Lower leg skin (tissue), 4 donors: ENCODE data around the gene MRAS. TPM values are rescaled to one million over a fixed set of nuclear protein-coding genes. Genes with fewer than 3 reads are reported as not detected.

ENCODE experiments used
- DNase-seq, 2 donors: peaks; one replicate each; pipeline ENCODE4 v3.0.0-alpha.2; 2019; ENCODE audit warnings: low spot score in 2 of 2
- H3K4me3 ChIP-seq: fragments of 200-600 bp; sonication (generic); 2 replicates; pipeline ENCODE4 v1.5.1; 2017; ENCODE audit warnings: mild to moderate bottlenecking, low read depth; ENCODE audit not compliant: poor library complexity, severe bottlenecking
- POLR2A ChIP-seq, 2 donors: fragments of 450-650 bp; IDR thresholded peaks; one replicate each; pipeline ENCODE4 v1.6.1; 2016 to 2017; ENCODE audit warnings: antibody characterized with exemption in 2 of 2, mild to moderate bottlenecking in 1 of 2, moderate library complexity in 1 of 2
- WGBS, 2 donors: methylation state at CpG; one replicate each; pipeline ENCODE4 v1.1.5; 2018; 5-methylcytosine and 5-hydroxymethylcytosine counted together
- intact Hi-C: fragments of 100-400 bp; cut with DNase I; formaldehyde crosslinking; loops from one replicate; pipeline ENCODE4 v1.15.0; 2023; ENCODE audit warnings: low total_unique reads
- total RNA-seq, 4 donors: library from RNA; depleted of rRNA; stranded (reverse); fragments of >200 nt; gene quantifications; one replicate each; pipeline ENCODE4 v1.1.0, GENCODE V29; 2016
- TF ChIP-seq, protein P1 (sequence below), 3 donors: fragments of 450-650 bp; IDR thresholded peaks; one replicate each; pipeline ENCODE4 v1.5.1; 2016; ENCODE audit warnings: antibody characterized with exemption in 3 of 3, mild to moderate bottlenecking in 3 of 3, moderate library complexity in 2 of 3

Gene MRAS
- total RNA-seq, 4 donors from 2014 or later: 6.3 to 22.2 (median 10.3) TPM

DNA sequence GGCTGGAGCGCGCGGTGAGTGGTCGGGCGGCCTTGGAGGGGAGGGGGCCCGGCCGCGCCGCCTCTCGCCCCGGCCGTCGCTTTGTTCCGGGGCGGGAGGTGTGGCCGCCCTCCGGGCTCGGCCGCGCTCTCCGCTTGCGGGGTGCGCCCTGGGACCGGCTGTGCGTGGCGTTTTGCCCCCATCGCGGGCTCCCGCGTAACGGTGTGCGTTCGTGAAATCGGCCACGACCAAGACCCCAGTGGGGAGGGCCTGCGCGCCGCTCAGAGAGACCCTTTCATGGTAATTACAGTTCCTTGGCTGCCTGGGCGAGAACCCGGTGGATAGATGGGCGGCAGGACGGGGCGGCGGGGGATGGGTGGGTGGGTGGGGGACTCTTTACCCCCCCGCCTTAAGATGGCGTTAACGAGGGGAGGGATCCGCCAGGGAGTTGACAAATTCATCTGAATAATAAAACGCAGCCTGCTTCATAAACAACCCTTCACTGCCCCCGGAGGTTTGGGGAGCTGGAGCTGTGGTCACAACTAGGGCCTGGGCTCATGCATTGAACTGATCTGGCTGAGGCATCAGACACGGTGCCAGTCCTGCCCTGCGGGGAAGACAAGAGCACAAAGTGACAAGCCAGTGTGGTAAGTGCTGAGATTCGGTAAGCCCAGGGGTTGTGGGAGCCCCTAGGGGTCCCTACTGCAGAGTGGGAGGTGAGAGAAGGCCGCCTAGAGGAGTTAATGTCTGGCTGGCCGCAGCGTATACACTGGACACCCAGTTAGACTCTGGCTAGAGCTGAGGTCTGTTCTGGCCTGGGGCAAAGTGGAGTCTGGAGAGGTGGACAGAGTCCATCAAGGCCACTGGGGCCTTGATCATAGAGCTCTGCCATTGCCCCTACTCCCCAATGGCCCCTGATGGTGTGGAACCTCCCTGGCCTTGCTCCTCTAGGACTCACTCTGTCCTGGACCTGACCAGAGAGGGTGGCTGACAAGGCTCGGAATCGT is 668 bp downstream of the MRAS start:
- peak overlapping the region; percentile 56 for H3K4me3 ChIP-seq
- TF ChIP-seq, protein P1, sequence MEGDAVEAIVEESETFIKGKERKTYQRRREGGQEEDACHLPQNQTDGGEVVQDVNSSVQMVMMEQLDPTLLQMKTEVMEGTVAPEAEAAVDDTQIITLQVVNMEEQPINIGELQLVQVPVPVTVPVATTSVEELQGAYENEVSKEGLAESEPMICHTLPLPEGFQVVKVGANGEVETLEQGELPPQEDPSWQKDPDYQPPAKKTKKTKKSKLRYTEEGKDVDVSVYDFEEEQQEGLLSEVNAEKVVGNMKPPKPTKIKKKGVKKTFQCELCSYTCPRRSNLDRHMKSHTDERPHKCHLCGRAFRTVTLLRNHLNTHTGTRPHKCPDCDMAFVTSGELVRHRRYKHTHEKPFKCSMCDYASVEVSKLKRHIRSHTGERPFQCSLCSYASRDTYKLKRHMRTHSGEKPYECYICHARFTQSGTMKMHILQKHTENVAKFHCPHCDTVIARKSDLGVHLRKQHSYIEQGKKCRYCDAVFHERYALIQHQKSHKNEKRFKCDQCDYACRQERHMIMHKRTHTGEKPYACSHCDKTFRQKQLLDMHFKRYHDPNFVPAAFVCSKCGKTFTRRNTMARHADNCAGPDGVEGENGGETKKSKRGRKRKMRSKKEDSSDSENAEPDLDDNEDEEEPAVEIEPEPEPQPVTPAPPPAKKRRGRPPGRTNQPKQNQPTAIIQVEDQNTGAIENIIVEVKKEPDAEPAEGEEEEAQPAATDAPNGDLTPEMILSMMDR (IDR thresholded peaks at IDR 0.05): no peak
- TF ChIP-seq POLR2A (IDR thresholded peaks at IDR 0.05): no peak
- intact Hi-C loops: no loop called here
- WGBS, 2 donors: 13 to 15% methylated on average over 19 to 24 of the region's 58 CpGs
- DNase-seq: no peak

DNA sequence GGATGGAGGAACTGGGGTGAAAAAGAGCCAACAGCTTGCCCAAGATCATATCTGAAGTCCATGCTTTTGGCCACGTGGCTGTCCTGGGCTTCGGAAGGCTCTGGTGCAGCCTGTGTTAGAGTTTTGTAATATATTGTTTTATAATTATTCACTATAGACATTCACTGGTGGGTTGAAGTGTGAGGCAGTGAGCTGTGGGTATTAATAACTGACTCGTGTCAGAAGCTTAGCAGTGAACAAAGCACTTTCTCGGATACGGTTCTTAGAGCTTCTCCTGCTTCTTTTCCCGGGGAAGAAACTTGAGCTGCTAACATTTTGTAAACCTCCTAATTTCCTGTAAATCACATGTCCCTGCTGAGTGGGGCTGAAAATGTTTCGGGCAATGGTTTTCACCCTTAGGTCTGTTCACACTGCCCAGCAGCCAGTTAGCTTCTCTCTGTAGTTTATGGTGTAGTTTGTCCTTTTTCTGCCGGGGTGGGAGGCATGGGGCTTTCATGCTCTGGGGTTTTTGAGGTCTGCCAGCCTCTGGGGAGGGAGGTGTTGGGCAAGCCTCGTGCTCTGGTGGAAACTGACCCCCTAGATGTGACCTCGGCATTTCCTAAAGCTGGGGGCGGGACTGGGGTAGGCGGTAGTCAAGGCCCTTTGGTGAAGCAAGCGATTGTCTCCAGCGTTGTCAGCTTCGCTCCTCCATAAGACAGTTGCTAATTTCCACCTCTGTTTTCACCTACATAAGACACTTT is 1.7 kb downstream of the MRAS start:
- 44 to 51% methylated on average over 15 of the region's 15 CpGs for WGBS, 2 donors
- no peak for DNase-seq
- TF ChIP-seq POLR2A (IDR thresholded peaks at IDR 0.05): no peak
- TF ChIP-seq, protein P1 (IDR thresholded peaks at IDR 0.05): no peak
- H3K4me3 ChIP-seq: no peak overlapping the region
- intact Hi-C loops: no loop called here

DNA sequence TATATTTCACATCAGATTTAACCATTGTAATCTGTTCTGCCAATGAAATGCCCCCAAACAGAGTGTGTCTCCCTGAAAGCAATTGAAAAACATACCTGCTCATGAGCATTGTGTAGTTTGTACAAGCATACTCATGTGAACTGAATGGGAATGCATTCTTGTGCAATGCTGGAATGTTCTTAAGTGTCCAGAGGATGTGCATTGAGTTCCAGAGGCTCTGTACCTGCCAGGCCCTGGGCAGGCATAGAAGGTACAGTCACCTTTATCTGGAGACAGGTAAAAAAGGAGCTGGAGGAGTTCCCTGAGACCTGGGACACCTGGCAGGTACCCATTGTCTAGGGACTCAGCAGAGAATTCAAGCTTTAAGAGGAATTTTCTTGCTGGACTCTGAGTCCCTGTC is 2.8 kb downstream of the MRAS start:
- no peak for TF ChIP-seq POLR2A (IDR thresholded peaks at IDR 0.05)
- TF ChIP-seq, protein P1 (IDR thresholded peaks at IDR 0.05): no peak
- intact Hi-C loops: no loop called here
- DNase-seq: no peak
- no peak overlapping the region for H3K4me3 ChIP-seq

DNA sequence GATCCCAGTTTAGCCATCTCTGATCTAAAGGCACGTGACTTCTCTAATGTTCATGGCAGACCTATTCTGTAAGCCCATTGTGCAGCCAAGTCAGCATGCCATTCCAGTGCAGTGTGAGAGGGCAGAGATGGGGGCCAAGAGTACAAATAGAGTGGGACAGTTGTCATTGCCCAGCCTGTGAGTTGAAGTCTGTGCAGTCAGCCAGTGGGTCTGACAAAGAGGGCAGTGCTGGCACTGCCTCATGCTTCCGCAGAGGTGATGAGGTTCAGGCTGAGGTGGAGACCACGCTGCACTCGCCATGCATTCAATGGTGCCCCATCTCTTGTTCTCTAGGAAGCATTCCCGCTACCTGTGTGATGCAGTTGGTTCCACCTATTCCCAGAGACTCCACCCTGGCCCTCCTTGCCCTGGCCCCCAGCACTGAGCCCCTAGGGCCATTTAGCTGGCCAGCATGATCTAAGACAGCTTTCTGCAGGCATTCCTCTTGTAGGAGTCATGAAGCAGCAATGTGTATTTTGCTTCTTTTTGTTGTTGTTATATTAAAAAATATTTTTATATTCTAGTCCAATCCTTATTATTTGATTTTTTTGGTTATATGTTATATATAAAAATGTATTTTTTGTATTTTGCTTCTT is 3.7 kb downstream of the MRAS start:
- intact Hi-C loops: no loop called here
- TF ChIP-seq, protein P1 (IDR thresholded peaks at IDR 0.05): no peak
- peak in 1 of 2 donors; percentile 56 for DNase-seq
- 94 to 95% methylated on average over 5 of the region's 5 CpGs for WGBS, 2 donors
- H3K4me3 ChIP-seq: no peak overlapping the region

DNA sequence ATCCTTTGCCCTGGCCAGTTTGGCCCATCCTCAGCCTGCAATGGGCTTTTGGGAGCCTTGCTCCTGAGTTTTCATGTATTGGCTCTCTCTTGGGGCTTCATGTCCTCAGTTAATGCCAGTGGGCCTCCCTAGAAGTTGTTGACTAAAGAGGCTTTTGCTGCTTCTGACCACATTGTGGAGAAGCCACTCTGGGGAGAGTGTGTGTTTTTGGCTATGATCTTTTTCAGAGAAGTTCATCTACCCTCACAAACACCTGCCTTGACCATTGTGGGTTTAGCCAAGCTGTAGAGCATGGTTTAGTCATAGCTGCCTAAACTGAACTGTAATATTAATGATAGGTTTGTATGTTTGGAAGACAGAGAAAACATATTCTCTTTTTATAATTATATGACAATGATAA is 6.0 kb downstream of the MRAS start:
- TF ChIP-seq, protein P1 (IDR thresholded peaks at IDR 0.05): no peak
- no peak for TF ChIP-seq POLR2A (IDR thresholded peaks at IDR 0.05)
- intact Hi-C loops: no loop called here

More for the DNA sequence above, 6.0 kb downstream of the MRAS start:
- no peak overlapping the region for H3K4me3 ChIP-seq
- peak in 1 of 2 donors; percentile 20 for DNase-seq
